Osteoblast (primary cell): ENCODE results near the gene RSPO4. TPM values are rescaled to one million over a fixed set of nuclear protein-coding genes. Genes with fewer than 3 reads are reported as not detected.

ENCODE experiments used
- DNase-seq: peaks from one replicate; pipeline ENCODE4 v3.0.0; 2011; ENCODE audit warnings: low spot score, mixed read lengths; ENCODE audit not compliant: insufficient read length; ENCODE audit errors: missing footprints
- H2AFZ ChIP-seq: 2 replicates; pipeline ENCODE4 v1.6.0; 2011; ENCODE audit warnings: mild to moderate bottlenecking, low read length
- H3K27ac ChIP-seq: 2 replicates; pipeline ENCODE4 v1.5.1; 2011; ENCODE audit warnings: mild to moderate bottlenecking, low read depth, low read length, moderate library complexity
- H3K27me3 ChIP-seq: 2 replicates; pipeline ENCODE4 v1.6.0; 2012; ENCODE audit warnings: mild to moderate bottlenecking, control low read depth, inconsistent platforms, low read length, moderate library complexity; ENCODE audit not compliant: insufficient read depth
- H3K36me3 ChIP-seq: 2 replicates; pipeline ENCODE4 v1.5.1; 2011; ENCODE audit warnings: mild to moderate bottlenecking, low read length, control low read depth, moderate library complexity; ENCODE audit not compliant: insufficient read depth
- H3K4me1 ChIP-seq: 2 replicates; pipeline ENCODE4 v1.5.1; 2011; ENCODE audit warnings: mild to moderate bottlenecking, low read length, control low read depth, moderate library complexity; ENCODE audit not compliant: insufficient read depth
- H3K4me2 ChIP-seq: 2 replicates; pipeline ENCODE4 v1.6.0; 2011; ENCODE audit warnings: mild to moderate bottlenecking, low read length; ENCODE audit not compliant: insufficient read depth
- H3K4me3 ChIP-seq: fragments of 200-600 bp; sonication (generic); 3 replicates; pipeline ENCODE4 v1.5.1; 2012; ENCODE audit warnings: mild to moderate bottlenecking, low read length, inconsistent platforms; ENCODE audit not compliant: insufficient read depth
- H3K79me2 ChIP-seq: 2 replicates; pipeline ENCODE4 v1.6.0; 2012; ENCODE audit warnings: mild to moderate bottlenecking, low read length, control low read depth, inconsistent platforms; ENCODE audit not compliant: insufficient read depth
- H3K9me3 ChIP-seq: 2 replicates; pipeline ENCODE4 v1.5.1; 2011; ENCODE audit warnings: low read depth, low read length, control low read depth
- H4K20me1 ChIP-seq: 2 replicates; pipeline ENCODE4 v1.6.0; 2012; ENCODE audit warnings: mild to moderate bottlenecking, low read length, control low read depth; ENCODE audit not compliant: insufficient read depth
- total RNA-seq: library from RNA; depleted of rRNA; stranded (reverse); fragments of >200 nt; gene quantifications from 2 replicates; pipeline ENCODE4 v1.2.3, GENCODE V29; 2012
- TF ChIP-seq, protein P1 (sequence below): IDR thresholded peaks from 2 replicates; pipeline ENCODE4 v1.5.1; 2011; ENCODE audit warnings: mild to moderate bottlenecking, low read depth, low read length, moderate library complexity; ENCODE audit errors: extremely low read depth

The RSPO4 gene
- total RNA-seq, 1 donor, result not detected

DNA sequence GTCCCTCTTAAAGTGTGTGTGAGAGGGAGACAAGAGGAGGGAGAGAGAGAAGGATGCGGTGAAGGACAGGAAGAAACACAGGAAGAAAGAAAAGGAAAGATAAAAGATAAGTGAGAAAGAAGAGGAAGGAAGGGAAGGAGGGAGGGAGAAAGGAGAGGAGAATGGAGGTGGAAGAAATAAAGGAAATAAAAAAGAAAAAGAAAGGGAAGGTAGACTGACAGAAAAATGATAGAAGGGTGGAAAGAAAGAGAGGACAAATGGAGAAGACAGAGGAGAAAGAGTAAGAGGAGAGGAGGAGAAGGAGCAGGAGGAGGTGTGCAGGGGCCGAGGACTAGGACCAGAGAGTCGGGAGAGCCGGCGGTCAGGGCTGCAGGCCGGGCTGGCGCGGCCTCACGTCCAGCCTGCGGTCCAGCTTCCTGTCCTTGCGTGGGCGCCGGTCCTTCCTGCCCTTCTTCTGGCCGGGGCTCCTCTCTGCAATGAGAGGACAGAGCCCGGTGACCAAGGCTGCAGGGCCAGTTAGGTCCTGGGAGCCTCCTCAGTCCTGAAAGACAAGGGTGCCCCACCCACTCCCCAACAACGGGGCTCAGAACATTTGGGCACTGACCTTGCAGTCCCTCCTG lies 42.0 kb downstream of the RSPO4 start:
- no peak overlapping the region for H2AFZ ChIP-seq

DNA sequence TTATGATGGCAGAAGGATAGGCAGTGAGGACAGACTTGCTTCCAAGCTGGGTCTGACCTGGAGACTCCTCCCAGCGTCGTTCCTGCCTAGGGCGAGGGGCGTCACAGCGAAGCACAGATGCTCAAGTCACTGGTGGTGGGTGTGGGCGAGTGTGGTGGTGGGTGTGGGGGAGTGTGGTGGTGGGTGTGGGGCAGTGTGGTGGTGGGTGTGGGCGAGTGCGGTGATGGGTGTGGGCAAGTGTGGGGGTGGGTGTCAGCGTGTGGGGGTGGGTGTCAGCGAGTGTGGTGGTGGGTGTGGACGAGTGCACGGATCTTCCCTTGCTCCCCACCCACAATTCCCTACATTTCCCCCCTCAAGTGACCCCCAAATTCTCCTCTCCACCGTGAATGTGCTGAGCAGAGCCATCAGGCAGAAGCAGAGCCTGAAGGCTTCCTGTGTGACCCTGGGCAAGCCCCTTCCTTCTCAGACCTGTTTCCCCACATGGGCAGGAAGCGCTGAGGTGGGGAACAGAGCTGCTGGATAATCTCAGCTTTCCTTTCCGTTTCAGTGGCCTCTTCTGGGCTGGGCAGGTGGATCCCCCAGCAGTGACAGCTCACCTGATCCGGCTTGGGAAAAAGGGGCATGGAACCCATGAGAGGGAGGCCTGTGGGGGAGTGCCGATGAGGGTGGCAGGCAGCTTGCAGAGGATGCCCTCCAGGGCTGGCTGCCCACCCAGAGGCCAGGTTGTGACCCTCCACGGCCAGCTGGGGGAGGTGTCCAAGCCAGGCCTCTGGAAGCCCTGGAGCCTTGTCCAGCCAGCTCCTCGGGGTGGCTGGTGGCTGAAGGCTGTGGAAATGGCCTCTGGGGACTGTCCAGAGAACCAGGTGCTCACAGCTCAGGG lies 42.9 kb downstream of the RSPO4 start:
- no peak overlapping the region for H2AFZ ChIP-seq
- H3K4me3 ChIP-seq, result no peak overlapping the region
- no peaks in the 10 kb centered on the region for H4K20me1 ChIP-seq

More for the DNA sequence above, 42.0 kb downstream of the RSPO4 start:
- Histone ChIP-seq H3K79me2 (no peaks in the 10 kb centered on the region), H4K20me1 (no peaks in the 10 kb centered on the region), H3K4me3 (no peak overlapping the region), H3K36me3 (no peaks in the 10 kb centered on the region), H3K4me1 (no peaks in the 10 kb centered on the region), H3K9me3 (no peaks in the 10 kb centered on the region), H3K27me3 (peaks cover 3% of the 10 kb centered on the region), H3K27ac (no peak overlapping the region), H3K4me2 (no peak overlapping the region)
- peak; percentile 80 for DNase-seq
- TF ChIP-seq, protein P1, sequence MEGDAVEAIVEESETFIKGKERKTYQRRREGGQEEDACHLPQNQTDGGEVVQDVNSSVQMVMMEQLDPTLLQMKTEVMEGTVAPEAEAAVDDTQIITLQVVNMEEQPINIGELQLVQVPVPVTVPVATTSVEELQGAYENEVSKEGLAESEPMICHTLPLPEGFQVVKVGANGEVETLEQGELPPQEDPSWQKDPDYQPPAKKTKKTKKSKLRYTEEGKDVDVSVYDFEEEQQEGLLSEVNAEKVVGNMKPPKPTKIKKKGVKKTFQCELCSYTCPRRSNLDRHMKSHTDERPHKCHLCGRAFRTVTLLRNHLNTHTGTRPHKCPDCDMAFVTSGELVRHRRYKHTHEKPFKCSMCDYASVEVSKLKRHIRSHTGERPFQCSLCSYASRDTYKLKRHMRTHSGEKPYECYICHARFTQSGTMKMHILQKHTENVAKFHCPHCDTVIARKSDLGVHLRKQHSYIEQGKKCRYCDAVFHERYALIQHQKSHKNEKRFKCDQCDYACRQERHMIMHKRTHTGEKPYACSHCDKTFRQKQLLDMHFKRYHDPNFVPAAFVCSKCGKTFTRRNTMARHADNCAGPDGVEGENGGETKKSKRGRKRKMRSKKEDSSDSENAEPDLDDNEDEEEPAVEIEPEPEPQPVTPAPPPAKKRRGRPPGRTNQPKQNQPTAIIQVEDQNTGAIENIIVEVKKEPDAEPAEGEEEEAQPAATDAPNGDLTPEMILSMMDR, result no peak

DNA sequence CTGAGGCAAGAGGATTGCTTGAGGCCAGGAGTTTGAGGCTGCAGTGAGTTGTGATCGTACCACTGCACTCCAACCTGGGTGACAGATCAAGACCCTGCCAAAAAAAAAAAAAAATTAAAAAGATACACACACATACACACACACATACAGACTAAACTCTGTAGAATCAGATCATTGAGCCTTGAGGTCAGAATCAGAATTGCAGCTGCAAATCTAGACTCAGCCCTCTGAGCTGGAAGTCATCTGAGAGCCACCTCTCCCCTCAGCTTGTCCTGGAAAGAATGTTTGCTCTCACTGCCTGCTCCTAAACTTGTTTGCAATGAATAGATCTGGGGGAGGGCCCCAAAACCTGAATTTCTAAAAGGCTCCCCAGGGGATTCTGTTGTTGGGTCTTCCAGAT lies 44.6 kb downstream of the RSPO4 start:
- no peak overlapping the region for H2AFZ ChIP-seq
- H3K79me2 ChIP-seq, result no peaks in the 10 kb centered on the region
- peak; percentile 80 for DNase-seq
- no peak overlapping the region for H3K27ac ChIP-seq
- peaks cover 3% of the 10 kb centered on the region for H3K27me3 ChIP-seq
- no peaks in the 10 kb centered on the region for H3K4me1 ChIP-seq
- no peaks in the 10 kb centered on the region for H4K20me1 ChIP-seq
- H3K36me3 ChIP-seq, result no peaks in the 10 kb centered on the region
- H3K4me2 ChIP-seq, result no peak overlapping the region
- TF ChIP-seq, protein P1, result no peak
- H3K4me3 ChIP-seq, result no peak overlapping the region
- H3K9me3 ChIP-seq, result no peaks in the 10 kb centered on the region

More for the DNA sequence above, 42.9 kb downstream of the RSPO4 start:
- no peaks in the 10 kb centered on the region for H3K4me1 ChIP-seq
- no peak overlapping the region for H3K4me2 ChIP-seq
- no peaks in the 10 kb centered on the region for H3K36me3 ChIP-seq
- no peaks in the 10 kb centered on the region for H3K79me2 ChIP-seq
- TF ChIP-seq, protein P1, result no peak
- H3K9me3 ChIP-seq, result no peaks in the 10 kb centered on the region
- peaks cover 3% of the 10 kb centered on the region for H3K27me3 ChIP-seq
- H3K27ac ChIP-seq, result no peak overlapping the region
- DNase-seq, result no peak

DNA sequence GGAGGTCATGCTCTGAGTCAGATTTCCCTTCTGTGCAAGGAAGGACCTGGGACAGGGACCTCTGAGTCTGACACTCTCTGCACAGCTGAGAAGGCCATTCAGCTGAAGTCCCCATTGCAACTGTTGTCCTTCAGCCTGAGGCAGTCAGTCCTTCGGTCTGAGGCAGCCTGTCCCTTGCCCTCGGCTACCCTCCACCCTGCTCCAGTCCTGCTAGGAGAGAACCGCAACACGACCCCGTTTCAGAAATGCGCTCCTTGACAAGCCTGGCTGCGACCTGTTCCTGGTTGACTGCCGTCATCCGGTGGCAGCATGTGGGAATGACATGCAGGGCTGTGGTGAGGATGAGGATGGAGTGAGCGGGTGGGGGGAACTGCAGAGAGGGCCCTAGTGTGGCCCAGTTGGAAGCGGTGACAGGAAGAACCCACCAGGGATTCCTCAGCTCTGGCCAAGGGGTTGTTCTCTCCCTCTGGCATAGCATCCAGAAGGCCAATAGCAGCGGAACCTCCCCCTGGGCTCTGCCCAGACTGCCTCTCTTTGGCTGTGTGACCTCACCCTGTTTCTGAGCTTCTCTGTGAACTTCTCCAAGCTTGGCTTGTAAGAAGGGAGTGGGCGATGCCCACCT lies 45.7 kb downstream of the RSPO4 start:
- no peak overlapping the region for H3K4me3 ChIP-seq
- no peaks in the 10 kb centered on the region for H3K9me3 ChIP-seq
- peaks cover 3% of the 10 kb centered on the region for H3K27me3 ChIP-seq
- peak; percentile 95 for DNase-seq
- H4K20me1 ChIP-seq, result no peaks in the 10 kb centered on the region
- no peaks in the 10 kb centered on the region for H3K36me3 ChIP-seq
- no peak overlapping the region for H3K4me2 ChIP-seq
- H3K4me1 ChIP-seq, result no peaks in the 10 kb centered on the region
- TF ChIP-seq, protein P1, result peak; percentile 92
- no peak overlapping the region for H3K27ac ChIP-seq
- H3K79me2 ChIP-seq, result no peaks in the 10 kb centered on the region
- H2AFZ ChIP-seq, result no peak overlapping the region
